Pancreas (tissue), 10 donors: ENCODE measurements around the gene ARID3A. TPM values are rescaled to one million over a fixed set of nuclear protein-coding genes. Genes with fewer than 3 reads are reported as not detected.
A peak's percentile ranks its signal among the peaks of the same experiment; 100 is the strongest.

Experiments
- ATAC-seq, 4 donors: fragments of 200-7000 bp; cut with Tn5 transposase; one replicate each; pipeline versions ENCODE4 v1.8.0 to v1.9.1; 2020; ENCODE audit warnings: mild to moderate bottlenecking in 4 of 4, moderate library complexity in 4 of 4
- DNase-seq, 6 donors: peaks; one replicate each; pipeline ENCODE4 v3.0.0-alpha.2; 2020
- FAIRE-seq: peaks from 2 replicates; lab custom pipeline; 2012; peaks lifted over from hg19 to GRCh38; lab: Jason Lieb, UNC
- H3K27ac ChIP-seq, 4 donors: fragments of 200-600 bp; sonication (generic); 1 replicate in 3 of 4; 2 replicates in 1 of 4; pipeline versions ENCODE4 v1.5.0 to v1.8.0; 2020
- H3K27me3 ChIP-seq, 4 donors: fragments of 200-600 bp; one replicate each; pipeline ENCODE4 v1.8.0; 2021
- H3K36me3 ChIP-seq, 3 donors: fragments of 200-600 bp; sonication (generic) in 1 of 3; one replicate each; pipeline versions ENCODE4 v1.5.0 to v1.8.0; 2020 to 2021
- H3K4me1 ChIP-seq, 3 donors: fragments of 200-600 bp; one replicate each; pipeline ENCODE4 v1.8.0; 2021
- H3K4me3 ChIP-seq, 4 donors: fragments of 200-600 bp; sonication (generic) in 2 of 4; one replicate each; pipeline versions ENCODE4 v1.5.0 to v1.8.0; 2020 to 2021
- H3K9me3 ChIP-seq, 4 donors: fragments of 200-600 bp; one replicate each; pipeline ENCODE4 v1.8.0; 2021
- WGBS, 2 donors: extraction: QIAGEN DNeasy Blood & Tissue Kit; methylation state at CpG; one replicate each; pipeline ENCODE4 v1.1.7; 2013; 5-methylcytosine and 5-hydroxymethylcytosine counted together
- intact Hi-C, 3 donors: fragments of 100-400 bp; cut with DNase I; formaldehyde crosslinking; loops; one replicate each; pipeline versions ENCODE4 v1.11.1 to v1.14.2; 2022
- polyA plus RNA-seq, 2 donors: library from polyadenylated mRNA; stranded (reverse); fragments of 200-250 nt; gene quantifications; one replicate each; pipeline ENCODE4 v1.2.3, GENCODE V29; 2013
- total RNA-seq, 6 donors: library from RNA; stranded (reverse); fragmentation: NEBNext Ultra II Directional in 4 of 6; extraction: Animal tissue kit (Norgen Biotek cat#: 25700) in 4 of 6; gene quantifications; one replicate each; pipeline versions ENCODE4 v1.2.1 to v1.2.4, GENCODE V29; 2021 to 2023
- TF ChIP-seq, protein P1 (sequence below), 4 donors: fragments of 200-600 bp; sonication (generic) in 3 of 4; IDR thresholded peaks; one replicate each; pipeline versions ENCODE4 v1.5.0 to v1.8.0; 2021; ENCODE audit warnings: antibody characterized with exemption in 4 of 4
- donor health status: healthy with polysubstance abuse.
- donor health status: DM: no; HTN: no; CAD: no; lungs with moderate emphysema.
- donor health status: DM: no; HTN: no; CAD: no.
- donor health status: control.
- donor health status: control.
- donor health status: Bipolar disorder and iron deficiency.
- donor health status: DM: yes; HTN: yes; CAD: no.
- donor health status: DM: no; HTN: no; CAD: no.
- donor health status: DM: no; HTN: no; CAD: no.
- donor health status: DM: yes; HTN: yes; CAD: no.

ARID3A gene
- total and polyA plus RNA-seq, 8 donors: 4.6 to 8.5 (median 7.1) TPM

- no peaks in the 10 kb centered on the region for H3K9me3 ChIP-seq
- TF ChIP-seq, protein P1, sequence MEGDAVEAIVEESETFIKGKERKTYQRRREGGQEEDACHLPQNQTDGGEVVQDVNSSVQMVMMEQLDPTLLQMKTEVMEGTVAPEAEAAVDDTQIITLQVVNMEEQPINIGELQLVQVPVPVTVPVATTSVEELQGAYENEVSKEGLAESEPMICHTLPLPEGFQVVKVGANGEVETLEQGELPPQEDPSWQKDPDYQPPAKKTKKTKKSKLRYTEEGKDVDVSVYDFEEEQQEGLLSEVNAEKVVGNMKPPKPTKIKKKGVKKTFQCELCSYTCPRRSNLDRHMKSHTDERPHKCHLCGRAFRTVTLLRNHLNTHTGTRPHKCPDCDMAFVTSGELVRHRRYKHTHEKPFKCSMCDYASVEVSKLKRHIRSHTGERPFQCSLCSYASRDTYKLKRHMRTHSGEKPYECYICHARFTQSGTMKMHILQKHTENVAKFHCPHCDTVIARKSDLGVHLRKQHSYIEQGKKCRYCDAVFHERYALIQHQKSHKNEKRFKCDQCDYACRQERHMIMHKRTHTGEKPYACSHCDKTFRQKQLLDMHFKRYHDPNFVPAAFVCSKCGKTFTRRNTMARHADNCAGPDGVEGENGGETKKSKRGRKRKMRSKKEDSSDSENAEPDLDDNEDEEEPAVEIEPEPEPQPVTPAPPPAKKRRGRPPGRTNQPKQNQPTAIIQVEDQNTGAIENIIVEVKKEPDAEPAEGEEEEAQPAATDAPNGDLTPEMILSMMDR (IDR thresholded peaks at IDR 0.05): no peak
- DNase-seq (peak in 3 of 6 donors; percentile 42 to 77 (median 56)), ATAC-seq (no peak), FAIRE-seq (no peak)
- peaks cover 0 to 49% (median 21%) of the 10 kb centered on the region in 3 donors for H3K36me3 ChIP-seq
- no peak overlapping the region for H3K27ac ChIP-seq
- no peaks in the 10 kb centered on the region for H3K27me3 ChIP-seq
- intact Hi-C loops: no loop called here
- WGBS, 2 donors: 88 to 91% methylated on average over 28 to 29 of the region's 29 CpGs
- H3K4me1 ChIP-seq: no peaks in the 10 kb centered on the region
- no peak overlapping the region for H3K4me3 ChIP-seq
Measured at GRCh38 chr19:1009981-1010538, 84.2 kb downstream of the ARID3A start.

- intact Hi-C loops: no loop called here
- 93 to 94% methylated on average over 49 to 56 of the region's 56 CpGs for WGBS, 2 donors
- DNase-seq: peak in 3 of 6 donors; percentile 48 to 78 (median 56)
- Histone ChIP-seq H3K27me3 (no peaks in the 10 kb centered on the region), H3K4me3 (no peak overlapping the region), H3K4me1 (peaks cover 0 to 1% (median 0%) of the 10 kb centered on the region in 3 donors), H3K27ac (no peak overlapping the region), H3K36me3 (peaks cover 0 to 49% (median 21%) of the 10 kb centered on the region in 3 donors), H3K9me3 (no peaks in the 10 kb centered on the region)
- ATAC-seq: no peak
- TF ChIP-seq, protein P1 (IDR thresholded peaks at IDR 0.05): no peak
- no peak for FAIRE-seq
Measured at GRCh38 chr19:1010586-1011510, 85.0 kb downstream of the ARID3A start.

- no peak for ATAC-seq
- H3K4me3 ChIP-seq: no peak overlapping the region
- FAIRE-seq: no peak
- DNase-seq: peak in 2 of 6 donors; percentile 31 to 64
- H3K9me3 ChIP-seq: no peaks in the 10 kb centered on the region
- intact Hi-C loops: no loop called here
- 96 to 97% methylated on average over 36 of the region's 36 CpGs for WGBS, 2 donors
- no peak overlapping the region for H3K27ac ChIP-seq
- peaks cover 9 to 10% (median 10%) of the 10 kb centered on the region in 3 donors for H3K4me1 ChIP-seq
- TF ChIP-seq, protein P1 (IDR thresholded peaks at IDR 0.05): no peak
- H3K27me3 ChIP-seq: no peaks in the 10 kb centered on the region
- peaks cover 0 to 49% (median 21%) of the 10 kb centered on the region in 3 donors for H3K36me3 ChIP-seq
Measured at GRCh38 chr19:1011831-1012333, 86.0 kb downstream of the ARID3A start.

- no peak overlapping the region for H3K27ac ChIP-seq
- H3K4me1 ChIP-seq: peaks cover 13 to 14% (median 14%) of the 10 kb centered on the region in 3 donors
- peaks cover 0 to 49% (median 21%) of the 10 kb centered on the region in 3 donors for H3K36me3 ChIP-seq
- H3K9me3 ChIP-seq: no peaks in the 10 kb centered on the region
- DNase-seq (peak in 2 of 6 donors; percentile 38 to 80), ATAC-seq (no peak), FAIRE-seq (no peak)
- TF ChIP-seq, protein P1 (IDR thresholded peaks at IDR 0.05): no peak
- no peak overlapping the region for H3K4me3 ChIP-seq
- H3K27me3 ChIP-seq: no peaks in the 10 kb centered on the region
- 94 to 99% methylated on average over 14 to 18 of the region's 18 CpGs for WGBS, 2 donors
- intact Hi-C loops: no loop called here
Measured at GRCh38 chr19:1012334-1012733, 86.5 kb downstream of the ARID3A start.
